SK-N-SH (cell line): ENCODE measurements around the gene DIPK1A. TPM values are rescaled to one million over a fixed set of nuclear protein-coding genes. Genes with fewer than 3 reads are reported as not detected.

Experiments
- CTCF ChIA-PET: fragments of 300-600, 350-600 bp; formaldehyde crosslinking; extraction: SDS; loops from one replicate; lab custom pipeline; 2021; lab: Yijun Ruan, JAX
- POLR2A ChIA-PET: fragments of 350-600 bp; sonication (Branson Sonifier 250); formaldehyde crosslinking; extraction: SDS; loops from one replicate; lab custom pipeline; 2020; ENCODE audit warnings: antibody characterized with exemption, inconsistent platforms; lab: Yijun Ruan, JAX
- DNase-seq: peaks from one replicate; pipeline ENCODE4 v3.0.0; 2012
- H2AFZ ChIP-seq: fragments of 200-600 bp; sonication (generic); 2 replicates; pipeline ENCODE4 v1.8.1; 2016; ENCODE audit warnings: antibody characterized with exemption, mild to moderate bottlenecking, low read depth
- H3F3A ChIP-seq: fragments of 200-600 bp; sonication (generic); replicated peaks from 2 replicates; pipeline ENCODE3; 2016; ENCODE audit warnings: antibody characterized with exemption, mild to moderate bottlenecking; ENCODE audit not compliant: insufficient read depth
- H3K27ac ChIP-seq, 2 experiments: fragments of 200-500 bp in 1 of 2; fragments of 200-600 bp in 1 of 2; sonication (Bioruptor generic) in 1 of 2; sonication (generic), shearing (Covaris generic) in 1 of 2; 2 replicates each; pipeline versions ENCODE4 v1.5.1 to v1.6.1; 2014 to 2016; ENCODE audit warnings: low read depth in 2 of 2, inconsistent platforms in 1 of 2, low read length in 1 of 2, mild to moderate bottlenecking in 1 of 2, mixed read lengths in 1 of 2
- H3K27me3 ChIP-seq: fragments of 200-600 bp; sonication (generic), shearing (Covaris generic); 2 replicates; pipeline ENCODE4 v1.6.1; 2016; ENCODE audit warnings: mixed run types; ENCODE audit not compliant: insufficient read depth
- H3K36me3 ChIP-seq, 2 experiments: fragments of 200-500 bp in 1 of 2; fragments of 200-600 bp in 1 of 2; sonication (Bioruptor generic) in 1 of 2; sonication (generic) in 1 of 2; replicated peaks in 1 of 2; 2 replicates each; pipeline versions ENCODE3 to v1.5.1; 2014 to 2016; ENCODE audit warnings: low read length in 1 of 2, mild to moderate bottlenecking in 1 of 2; ENCODE audit not compliant: insufficient read depth in 2 of 2, control insufficient read depth in 1 of 2
- H3K4me1 ChIP-seq, 2 experiments: fragments of 200-500 bp in 1 of 2; fragments of 200-600 bp in 1 of 2; sonication (Bioruptor generic) in 1 of 2; sonication (generic), shearing (Covaris generic) in 1 of 2; 2 replicates each; pipeline versions ENCODE4 v1.5.1 to v1.6.1; 2014 to 2016; ENCODE audit warnings: low read depth in 1 of 2, low read length in 1 of 2, mixed run types in 1 of 2; ENCODE audit not compliant: insufficient read depth in 2 of 2, control insufficient read depth in 1 of 2
- H3K4me2 ChIP-seq: fragments of 200-600 bp; sonication (generic), shearing (Covaris generic); 2 replicates; pipeline ENCODE4 v1.6.1; 2017; ENCODE audit warnings: mixed run types
- H3K4me3 ChIP-seq, 2 experiments: fragments of 200-500 bp in 1 of 2; fragments of 200-600 bp in 1 of 2; sonication (Bioruptor generic) in 1 of 2; sonication (generic), shearing (Covaris generic) in 1 of 2; 2 replicates each; pipeline versions ENCODE4 v1.5.1 to v1.8.1; 2014 to 2016; ENCODE audit warnings: low read depth in 2 of 2, inconsistent platforms in 1 of 2, low read length in 1 of 2, mild to moderate bottlenecking in 1 of 2, mixed read lengths in 1 of 2, moderate library complexity in 1 of 2
- H3K79me2 ChIP-seq: fragments of 200-600 bp; sonication (generic); 2 replicates; pipeline ENCODE4 v1.8.1; 2017; ENCODE audit warnings: mild to moderate bottlenecking; ENCODE audit not compliant: insufficient read depth
- H3K9ac ChIP-seq: fragments of 200-600 bp; sonication (generic); 2 replicates; pipeline ENCODE4 v1.6.1; 2017; ENCODE audit warnings: mixed run types
- H3K9me2 ChIP-seq: fragments of 200-600 bp; sonication (generic); 2 replicates; pipeline ENCODE4 v1.6.1; 2017; ENCODE audit warnings: mixed run types
- H3K9me3 ChIP-seq: fragments of 200-600 bp; sonication (generic); 2 replicates; pipeline ENCODE4 v1.6.1; 2017; ENCODE audit warnings: mixed run types, mild to moderate bottlenecking, moderate library complexity
- H4K20me1 ChIP-seq: fragments of 200-600 bp; sonication (generic); 2 replicates; pipeline ENCODE4 v1.6.1; 2017; ENCODE audit warnings: mild to moderate bottlenecking, mixed run types; ENCODE audit not compliant: insufficient read depth
- CHD2 ChIP-seq: fragments of 150-350 bp; IDR thresholded peaks from 2 replicates; pipeline ENCODE4 v1.6.1; 2018; ENCODE audit warnings: low read length; ENCODE audit not compliant: partially characterized antibody
- ELF1 ChIP-seq: IDR thresholded peaks from 2 replicates; pipeline ENCODE4 v1.4.0; 2012
- EZH2phosphoT487 ChIP-seq: fragments of 200-600 bp; sonication (generic); IDR thresholded peaks from 2 replicates; pipeline ENCODE4 v1.6.1; 2017; ENCODE audit warnings: low read depth, mixed run types, mild to moderate bottlenecking, antibody characterized with exemption, moderate library complexity, borderline replicate concordance
- FOXJ3 ChIP-seq: sonication (generic); formaldehyde crosslinking; IDR thresholded peaks from 2 replicates; pipeline ENCODE4 v1.5.1; 2020; ENCODE audit warnings: mild to moderate bottlenecking, missing genetic modification reagents
- FOXM1 ChIP-seq: IDR thresholded peaks from 2 replicates; pipeline ENCODE4 v1.4.0; 2012; ENCODE audit warnings: low read depth, mild to moderate bottlenecking
- MAX ChIP-seq: IDR thresholded peaks from 2 replicates; pipeline ENCODE4 v1.4.0; 2012; ENCODE audit warnings: low read depth
- MEF2A ChIP-seq: IDR thresholded peaks from 2 replicates; pipeline ENCODE4 v1.4.0; 2012; ENCODE audit warnings: low read depth, borderline replicate concordance
- NFIC ChIP-seq: IDR thresholded peaks from 2 replicates; pipeline ENCODE4 v1.4.0; 2012; ENCODE audit warnings: borderline replicate concordance
- POLR2AphosphoS5 ChIP-seq: IDR thresholded peaks from 2 replicates; pipeline ENCODE4 v1.6.1; 2012; ENCODE audit warnings: low read depth, low read length
- RAD21 ChIP-seq: IDR thresholded peaks from 2 replicates; pipeline ENCODE4 v1.6.1; 2012; ENCODE audit warnings: mild to moderate bottlenecking, low read length
- RXRA ChIP-seq: IDR thresholded peaks from 2 replicates; pipeline ENCODE4 v1.4.0; 2012; ENCODE audit warnings: low read depth, mild to moderate bottlenecking, borderline replicate concordance
- SMC3 ChIP-seq: IDR thresholded peaks from 2 replicates; pipeline ENCODE4 v1.6.1; 2012; ENCODE audit warnings: low read depth, low read length, improper control_type of control experiment
- TAF1 ChIP-seq: IDR thresholded peaks from 2 replicates; pipeline ENCODE4 v1.6.1; 2012; ENCODE audit warnings: low read depth, mild to moderate bottlenecking, low read length, moderate library complexity, borderline replicate concordance
- TEAD4 ChIP-seq: IDR thresholded peaks from 2 replicates; pipeline ENCODE4 v1.4.0; 2012; ENCODE audit warnings: mild to moderate bottlenecking, borderline replicate concordance; ENCODE audit not compliant: insufficient read depth
- USF2 ChIP-seq: fragments of 150-350 bp; IDR thresholded peaks from 2 replicates; pipeline ENCODE4 v1.6.1; 2017; ENCODE audit warnings: antibody characterized with exemption, low read length, low read depth, borderline replicate concordance
- WGBS: methylation state at CpG from one replicate; pipeline ENCODE4 v1.1.6; 2017; ENCODE audit warnings: low lambda C conversion rate; 5-methylcytosine and 5-hydroxymethylcytosine counted together
- polyA plus RNA-seq, 3 experiments: library from polyadenylated mRNA; depleted of rRNA; stranded (reverse); fragments of >200 nt; gene quantifications; 2 replicates each; pipeline ENCODE4 v1.2.3, GENCODE V29; 2012
- TF ChIP-seq, protein P1 (sequence below): fragments of 200-600 bp; sonication (generic); IDR thresholded peaks from 2 replicates; pipeline ENCODE4 v1.6.1; 2017; ENCODE audit warnings: antibody characterized with exemption, mild to moderate bottlenecking, moderate library complexity

The DIPK1A gene
- polyA plus RNA-seq, 1 of the 3 experiments (the other 2 are of a cell fraction), result 3.4 TPM

- TF ChIP-seq USF2 (no peak), CHD2 (no peak), TAF1 (no peak), MAX (no peak), POLR2AphosphoS5 (no peak), NFIC (no peak)
Observed at GRCh38 chr1:92992054-92992453, 30.8 kb upstream of the DIPK1A start (continued).

- Histone ChIP-seq H3K36me3 (no peaks in the 10 kb centered on the region), H3K79me2 (no peaks in the 10 kb centered on the region), H3K9ac (no peak overlapping the region), H4K20me1 (no peaks in the 10 kb centered on the region), H2AFZ (no peak overlapping the region), H3K9me2 (no peaks in the 10 kb centered on the region), H3K4me2 (no peak overlapping the region), H3K4me3 (no peak overlapping the region), H3K4me1 (no peaks in the 10 kb centered on the region; a peak in 1 of 4 replicates), H3K27ac (no peak overlapping the region), H3K27me3 (no peaks in the 10 kb centered on the region), H3F3A (no peaks in the 10 kb centered on the region), H3K9me3 (no peaks in the 10 kb centered on the region)
- DNase-seq, result peak; percentile 19
- ChIA-PET CTCF (interaction anchor here (1.2 to 6.3 kb wide), 4 partner anchors 11 to 132 kb away, joined by 3 to 47 read pairs (median 7); partner anchors contain the start of gene DIPK1A), POLR2A (no interaction called here)
- TF ChIP-seq USF2, result no peak
- TF ChIP-seq EZH2phosphoT487, result no peak
- TF ChIP-seq FOXJ3 (CRISPR knock-in tag), result no peak
- TF ChIP-seq, protein P1, sequence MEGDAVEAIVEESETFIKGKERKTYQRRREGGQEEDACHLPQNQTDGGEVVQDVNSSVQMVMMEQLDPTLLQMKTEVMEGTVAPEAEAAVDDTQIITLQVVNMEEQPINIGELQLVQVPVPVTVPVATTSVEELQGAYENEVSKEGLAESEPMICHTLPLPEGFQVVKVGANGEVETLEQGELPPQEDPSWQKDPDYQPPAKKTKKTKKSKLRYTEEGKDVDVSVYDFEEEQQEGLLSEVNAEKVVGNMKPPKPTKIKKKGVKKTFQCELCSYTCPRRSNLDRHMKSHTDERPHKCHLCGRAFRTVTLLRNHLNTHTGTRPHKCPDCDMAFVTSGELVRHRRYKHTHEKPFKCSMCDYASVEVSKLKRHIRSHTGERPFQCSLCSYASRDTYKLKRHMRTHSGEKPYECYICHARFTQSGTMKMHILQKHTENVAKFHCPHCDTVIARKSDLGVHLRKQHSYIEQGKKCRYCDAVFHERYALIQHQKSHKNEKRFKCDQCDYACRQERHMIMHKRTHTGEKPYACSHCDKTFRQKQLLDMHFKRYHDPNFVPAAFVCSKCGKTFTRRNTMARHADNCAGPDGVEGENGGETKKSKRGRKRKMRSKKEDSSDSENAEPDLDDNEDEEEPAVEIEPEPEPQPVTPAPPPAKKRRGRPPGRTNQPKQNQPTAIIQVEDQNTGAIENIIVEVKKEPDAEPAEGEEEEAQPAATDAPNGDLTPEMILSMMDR, result no peak
- TF ChIP-seq RXRA, result no peak
- no peak for TF ChIP-seq SMC3
- no peak for TF ChIP-seq ELF1
- no peak for TF ChIP-seq RAD21
- TF ChIP-seq TEAD4, result no peak
- TF ChIP-seq MEF2A, result no peak
- no peak for TF ChIP-seq FOXM1
- 52% methylated on average over 1 of the region's 1 CpG for WGBS
Observed at GRCh38 chr1:92990828-92991227, 29.6 kb upstream of the DIPK1A start.
